Gastrocnemius medialis (tissue), 4 donors: ENCODE measurements around the gene PDE3B. TPM values are rescaled to one million over a fixed set of nuclear protein-coding genes. Genes with fewer than 3 reads are reported as not detected.
"Not testable (repeated sequence)": the region's sequence is repeated elsewhere in the genome, so short reads cannot be mapped to it uniquely, and the experiment has no call there.

Experiments
- ATAC-seq, 2 donors: fragments of 150-250 bp; one replicate each; pipeline ENCODE4 v1.9.1; 2016
- DNase-seq, 2 donors: peaks; one replicate each; pipeline ENCODE4 v3.0.0-alpha.2; 2019
- H3K27ac ChIP-seq, 4 donors: fragments of 200-600 bp; sonication (generic); 1 replicate in 1 of 4; 2 replicates in 3 of 4; pipeline ENCODE4 v1.5.1; 2016 to 2018; ENCODE audit warnings: mild to moderate bottlenecking in 2 of 4, moderate library complexity in 1 of 4
- H3K27me3 ChIP-seq, 3 donors: fragments of 200-600 bp; sonication (generic) in 2 of 3; 1 replicate in 1 of 3; 2 replicates in 2 of 3; pipeline versions ENCODE4 v1.5.1 to v1.6.0; 2016 to 2019; ENCODE audit warnings: mild to moderate bottlenecking in 1 of 3, moderate library complexity in 1 of 3
- H3K36me3 ChIP-seq, 2 donors: fragments of 200-600 bp; sonication (generic) in 1 of 2; one replicate each; pipeline ENCODE4 v1.5.1; 2017 to 2018
- H3K4me1 ChIP-seq, 2 donors: fragments of 200-600 bp; sonication (generic) in 1 of 2; one replicate each; pipeline ENCODE4 v1.5.1; 2016 to 2017; ENCODE audit warnings: mild to moderate bottlenecking in 2 of 2
- H3K4me3 ChIP-seq, 4 donors: fragments of 200-600 bp; sonication (generic) in 3 of 4; 1 replicate in 1 of 4; 2 replicates in 3 of 4; pipeline ENCODE4 v1.5.1; 2016 to 2019; ENCODE audit warnings: mild to moderate bottlenecking in 2 of 4
- H3K9me3 ChIP-seq, 3 donors: fragments of 200-600 bp; sonication (generic) in 2 of 3; 1 replicate in 1 of 3; 2 replicates in 2 of 3; pipeline ENCODE4 v1.5.1; 2016 to 2019
- POLR2A ChIP-seq, 2 donors: fragments of 450-650 bp; IDR thresholded peaks; one replicate each; pipeline ENCODE4 v1.6.1; 2017; ENCODE audit warnings: antibody characterized with exemption in 2 of 2, mild to moderate bottlenecking in 2 of 2, moderate library complexity in 2 of 2
- in situ Hi-C, 4 donors: fragments of 200-750 bp; cut with MboI; loops; one replicate each; pipeline versions ENCODE4 v1.15.0 to v1.8.0; 2017; ENCODE audit warnings: low sequenced_read_pairs in 4 of 4
- intact Hi-C: fragments of 100-400 bp; cut with DNase I; formaldehyde crosslinking; loops from one replicate; pipeline ENCODE4 v1.15.1; 2023; ENCODE audit warnings: low total_unique reads
- total RNA-seq, 4 donors: library from RNA; depleted of rRNA; stranded (reverse); fragments of >200 nt; gene quantifications; one replicate each; pipeline versions ENCODE4 v1.1.0 to v1.2.3, GENCODE V29; 2016
- TF ChIP-seq, protein P1 (sequence below), 5 experiments: fragments of 450-650 bp in 3 of 5; fragments of 200-600 bp in 2 of 5; sonication (generic) in 2 of 5; IDR thresholded peaks in 4 of 5; conservative IDR thresholded peaks in 1 of 5; 1 replicate in 4 of 5; 2 replicates in 1 of 5; pipeline ENCODE4 v1.5.1; 2016 to 2019; ENCODE audit warnings: antibody characterized with exemption in 5 of 5, mild to moderate bottlenecking in 3 of 5, moderate library complexity in 3 of 5

PDE3B gene
- total RNA-seq, 4 donors from 2014 or later = 0.39 to 1.1 (median 0.76) TPM

DNA sequence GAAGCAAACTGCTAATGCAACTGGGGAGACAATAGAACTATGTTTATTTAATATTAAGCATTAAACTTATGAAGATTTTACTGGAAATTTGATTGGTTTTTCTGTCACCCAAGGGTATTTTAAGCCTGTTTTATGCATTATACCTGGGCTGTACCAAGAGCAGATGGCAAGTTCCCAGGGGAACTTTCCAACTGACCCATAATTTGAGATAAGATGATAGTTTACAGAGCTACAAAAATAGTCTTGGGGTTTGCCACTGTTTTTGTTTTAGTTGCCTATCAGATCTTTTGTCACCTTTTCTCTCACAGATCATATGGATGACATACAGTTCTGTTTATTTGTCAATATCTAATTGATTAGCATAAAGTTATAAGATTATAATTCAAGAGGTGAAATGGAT is 43.9 kb downstream of the PDE3B start:
- H3K27ac ChIP-seq = no peak overlapping the region
- DNase-seq (no peak), ATAC-seq (no peak)
- H3K4me3 ChIP-seq = no peak overlapping the region
- no peaks in the 10 kb centered on the region for H3K36me3 ChIP-seq
- H3K27me3 ChIP-seq = no peaks in the 10 kb centered on the region
- H3K9me3 ChIP-seq = no peaks in the 10 kb centered on the region
- TF ChIP-seq POLR2A (IDR thresholded peaks at IDR 0.05) = no peak
- TF ChIP-seq, protein P1, sequence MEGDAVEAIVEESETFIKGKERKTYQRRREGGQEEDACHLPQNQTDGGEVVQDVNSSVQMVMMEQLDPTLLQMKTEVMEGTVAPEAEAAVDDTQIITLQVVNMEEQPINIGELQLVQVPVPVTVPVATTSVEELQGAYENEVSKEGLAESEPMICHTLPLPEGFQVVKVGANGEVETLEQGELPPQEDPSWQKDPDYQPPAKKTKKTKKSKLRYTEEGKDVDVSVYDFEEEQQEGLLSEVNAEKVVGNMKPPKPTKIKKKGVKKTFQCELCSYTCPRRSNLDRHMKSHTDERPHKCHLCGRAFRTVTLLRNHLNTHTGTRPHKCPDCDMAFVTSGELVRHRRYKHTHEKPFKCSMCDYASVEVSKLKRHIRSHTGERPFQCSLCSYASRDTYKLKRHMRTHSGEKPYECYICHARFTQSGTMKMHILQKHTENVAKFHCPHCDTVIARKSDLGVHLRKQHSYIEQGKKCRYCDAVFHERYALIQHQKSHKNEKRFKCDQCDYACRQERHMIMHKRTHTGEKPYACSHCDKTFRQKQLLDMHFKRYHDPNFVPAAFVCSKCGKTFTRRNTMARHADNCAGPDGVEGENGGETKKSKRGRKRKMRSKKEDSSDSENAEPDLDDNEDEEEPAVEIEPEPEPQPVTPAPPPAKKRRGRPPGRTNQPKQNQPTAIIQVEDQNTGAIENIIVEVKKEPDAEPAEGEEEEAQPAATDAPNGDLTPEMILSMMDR (IDR thresholded peaks at IDR 0.05 in 4 of 5, conservative IDR thresholded peaks at IDR 0.05 in 1 of 5) = no peak
- in situ Hi-C loops = no loop called here
- intact Hi-C loops = no loop called here
- no peaks in the 10 kb centered on the region for H3K4me1 ChIP-seq

GRCh38 chr11:14687943-14688627 is 44.5 kb downstream of the PDE3B start:
- Histone ChIP-seq H3K4me3 (no peak overlapping the region), H3K27ac (no peak overlapping the region), H3K9me3 (no peaks in the 10 kb centered on the region), H3K36me3 (no peaks in the 10 kb centered on the region), H3K4me1 (no peaks in the 10 kb centered on the region), H3K27me3 (no peaks in the 10 kb centered on the region)
- TF ChIP-seq POLR2A (IDR thresholded peaks at IDR 0.05) = no peak
- TF ChIP-seq, protein P1 (IDR thresholded peaks at IDR 0.05 in 4 of 5, conservative IDR thresholded peaks at IDR 0.05 in 1 of 5) = no peak
- intact Hi-C loops (no loop called here), in situ Hi-C loops (no loop called here)
- no peak for DNase-seq
- no peak for ATAC-seq

- intact Hi-C loops, DNase-seq, H3K27me3 ChIP-seq, H3K4me3 ChIP-seq, H3K27ac ChIP-seq, H3K9me3 ChIP-seq, H3K4me1 ChIP-seq, H3K36me3 ChIP-seq, ATAC-seq, in situ Hi-C loops: not testable (repeated sequence)
These were observed 52.1 kb downstream of the PDE3B start for GRCh38 chr11:14695656-14696055.

- no peaks in the 10 kb centered on the region for H3K36me3 ChIP-seq
- intact Hi-C loops (no loop called here), in situ Hi-C loops (no loop called here)
- ATAC-seq (no peak), DNase-seq (no peak)
- no peak overlapping the region for H3K27ac ChIP-seq
- H3K27me3 ChIP-seq = no peaks in the 10 kb centered on the region
- no peak overlapping the region for H3K4me3 ChIP-seq
- H3K9me3 ChIP-seq = no peaks in the 10 kb centered on the region
- no peaks in the 10 kb centered on the region for H3K4me1 ChIP-seq
- TF ChIP-seq, protein P1 (IDR thresholded peaks at IDR 0.05 in 4 of 5, conservative IDR thresholded peaks at IDR 0.05 in 1 of 5) = no peak
- no peak for TF ChIP-seq POLR2A (IDR thresholded peaks at IDR 0.05)
These were observed 55.2 kb downstream of the PDE3B start for GRCh38 chr11:14698771-14699170.

DNA sequence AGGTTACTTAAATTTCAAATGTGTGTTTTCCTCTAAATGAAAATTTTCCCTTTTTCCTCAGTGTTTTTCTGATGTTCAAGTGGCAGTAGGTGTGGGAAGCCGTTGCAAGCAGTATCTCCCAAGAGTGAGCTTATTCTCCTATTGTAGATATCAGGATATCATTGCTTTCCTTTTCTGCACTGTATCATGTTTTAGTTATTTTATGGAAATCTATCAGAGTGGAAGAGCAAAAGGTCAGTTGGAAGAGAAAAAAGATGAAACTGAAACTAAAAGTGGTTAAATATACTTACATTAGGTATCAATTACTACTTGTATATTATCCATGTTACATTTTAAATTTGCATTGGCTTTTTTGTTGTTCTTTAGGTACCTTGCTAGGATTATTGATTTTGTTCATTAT is 57.0 kb downstream of the PDE3B start:
- Histone ChIP-seq H3K36me3 (no peaks in the 10 kb centered on the region), H3K9me3 (no peaks in the 10 kb centered on the region), H3K4me1 (no peaks in the 10 kb centered on the region), H3K4me3 (no peak overlapping the region), H3K27me3 (no peaks in the 10 kb centered on the region), H3K27ac (no peak overlapping the region)
- intact Hi-C loops = no loop called here
- ATAC-seq (no peak), DNase-seq (no peak)
- in situ Hi-C loops = no loop called here
- TF ChIP-seq, protein P1 (IDR thresholded peaks at IDR 0.05 in 4 of 5, conservative IDR thresholded peaks at IDR 0.05 in 1 of 5) = no peak
- TF ChIP-seq POLR2A (IDR thresholded peaks at IDR 0.05) = no peak
